ENCODE data around the gene CTAG1B. TPM values are rescaled to one million over a fixed set of nuclear protein-coding genes. Genes with fewer than 3 reads are reported as not detected.

Gene CTAG1B
- not detected for total RNA-seq

GRCh38 chrX:154619182-154619581 is at the start of gene CTAG1B:
Gene CTAG1B (minus strand): TSS chrX:154619282. CDS start chrX:154619218, 64 bp downstream.

GRCh38 chrX:154653413-154653812 is 34.3 kb upstream of the CTAG1B start, which contains the start of gene CTAG2:
Gene CTAG2 (minus strand): TSS chrX:154653579. CDS start chrX:154653515, 64 bp downstream.

GRCh38 chrX:154584585-154585183 is 34.4 kb downstream of the CTAG1B start, which contains the start of gene CTAG1A:
Gene CTAG1A (plus strand): TSS chrX:154585133. CDS start chrX:154585207, 74 bp downstream.

Small RNA genes lying within 50 kb of the gene (small RNA-seq; reads per million reads assigned to genes)
- not detected for gene AC244090.1 (ENCODE audit: low replicate concordance)
- not detected for gene AC244107.2 (ENCODE audit: low replicate concordance)

Other genes starting within 250 kb of the CTAG1B start
- 813 TPM for gene FLNA, start 244.6 kb downstream of the CTAG1B start, total RNA-seq
- gene EMD, start 240.0 kb downstream of the CTAG1B start, total RNA-seq = 61.3 TPM
- 2,753 TPM for gene RPL10, start 220.9 kb downstream of the CTAG1B start, total RNA-seq
- 27.1 TPM for gene DNASE1L1, start 210.0 kb downstream of the CTAG1B start, total RNA-seq
- gene TAFAZZIN, start 207.7 kb downstream of the CTAG1B start, total RNA-seq = 35.7 TPM
- 106 TPM for gene ATP6AP1, start 190.6 kb downstream of the CTAG1B start, total RNA-seq
- 103 TPM for gene GDI1, start 182.1 kb downstream of the CTAG1B start, total RNA-seq
- gene FAM50A, start 175.1 kb downstream of the CTAG1B start, total RNA-seq = 26.0 TPM
- gene PLXNA3, start 161.0 kb downstream of the CTAG1B start, total RNA-seq = 28.7 TPM
- 11.6 TPM for gene LAGE3, start 140.0 kb downstream of the CTAG1B start, total RNA-seq
- gene UBL4A, start 132.7 kb downstream of the CTAG1B start, total RNA-seq = 31.4 TPM
- gene SLC10A3, start 128.7 kb downstream of the CTAG1B start, total RNA-seq = 17.9 TPM
- 23.9 TPM for gene FAM3A, start 103.0 kb downstream of the CTAG1B start, total RNA-seq
- gene G6PD, start 72.4 kb downstream of the CTAG1B start, total RNA-seq = 31.3 TPM
- 14.5 TPM for gene IKBKG, start 71.7 kb downstream of the CTAG1B start, total RNA-seq
- not detected for gene CTAG1A, start 34.1 kb downstream of the CTAG1B start, total RNA-seq
- not detected for gene CTAG2, start 34.3 kb upstream of the CTAG1B start, total RNA-seq
- gene GAB3, start 131.8 kb upstream of the CTAG1B start, total RNA-seq = 5.3 TPM
- gene DKC1, start 143.6 kb upstream of the CTAG1B start, total RNA-seq = 20.8 TPM
- 53.7 TPM for gene MPP1, start 186.2 kb upstream of the CTAG1B start, total RNA-seq
- not detected for gene SMIM9, start 215.4 kb upstream of the CTAG1B start, total RNA-seq